HL-60 (cell line): ENCODE results near the gene CEP295NL.

Source experiments
- DNase-seq, 2 experiments: peaks; one replicate each; pipeline ENCODE4 v3.0.0-alpha.2; 2010 to 2020; ENCODE audit warnings: low read depth in 1 of 2, low spot score in 1 of 2
- H3K27ac ChIP-seq: fragments of 250-450 bp; sonication (Bioruptor Pico); replicated peaks from 2 replicates; pipeline ENCODE4 v1.5.1; 2020; ENCODE audit warnings: mild to moderate bottlenecking, moderate library complexity
- H3K27me3 ChIP-seq: fragments of 250-450 bp; sonication (Bioruptor Pico); 2 replicates; pipeline ENCODE4 v1.5.1; 2021; ENCODE audit warnings: mild to moderate bottlenecking, moderate library complexity; ENCODE audit not compliant: insufficient read depth, poor library complexity, severe bottlenecking
- H3K4me3 ChIP-seq: replicated peaks from 2 replicates; pipeline ENCODE4 v1.5.1; 2011; ENCODE audit warnings: mild to moderate bottlenecking, control low read depth, low read length; ENCODE audit not compliant: insufficient read depth
- GABPA ChIP-seq: IDR thresholded peaks from 2 replicates; pipeline ENCODE4 v1.6.1; 2012; ENCODE audit warnings: low read depth
- POLR2AphosphoS5 ChIP-seq: IDR thresholded peaks from 2 replicates; pipeline ENCODE4 v1.6.1; 2012; ENCODE audit warnings: low read depth
- SPI1 ChIP-seq: IDR thresholded peaks from 2 replicates; pipeline ENCODE4 v1.6.1; 2012; ENCODE audit warnings: low read depth, mild to moderate bottlenecking, borderline replicate concordance
- TF ChIP-seq, protein P1 (sequence below): IDR thresholded peaks from one replicate; pipeline ENCODE4 v1.5.1; 2011; ENCODE audit warnings: low read length, control low read depth, inconsistent platforms; ENCODE audit not compliant: insufficient read depth
- TF ChIP-seq, protein P2 (sequence below): IDR thresholded peaks from 2 replicates; pipeline ENCODE4 v1.6.1; 2012; ENCODE audit warnings: low read depth; ENCODE audit not compliant: insufficient replicate concordance

Gene CEP295NL

DNA sequence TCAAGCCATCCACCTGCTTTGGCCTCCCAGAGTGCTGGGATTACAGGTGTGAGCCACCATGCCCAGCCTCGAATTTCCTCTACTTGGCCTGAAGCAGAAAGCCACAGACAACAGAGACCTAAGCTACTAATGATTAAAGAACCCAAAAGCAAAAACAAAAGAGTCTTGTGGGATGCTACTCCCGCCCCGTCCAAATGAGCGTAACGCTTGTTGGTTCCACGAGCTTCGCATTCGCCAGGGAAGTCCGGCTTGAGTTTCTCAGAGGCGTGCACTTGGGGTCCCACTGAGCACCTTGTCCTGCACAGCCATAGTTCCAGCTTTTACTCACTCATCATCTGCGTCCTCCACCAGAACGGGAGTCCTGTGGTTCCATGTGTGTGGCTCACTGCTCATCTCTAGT, 16.0 kb downstream of the CEP295NL start:
- no peak for DNase-seq
- Histone ChIP-seq H3K27me3 (no peaks in the 10 kb centered on the region), H3K4me3 (no peak overlapping the region), H3K27ac (no peak overlapping the region)
- TF ChIP-seq, protein P1, sequence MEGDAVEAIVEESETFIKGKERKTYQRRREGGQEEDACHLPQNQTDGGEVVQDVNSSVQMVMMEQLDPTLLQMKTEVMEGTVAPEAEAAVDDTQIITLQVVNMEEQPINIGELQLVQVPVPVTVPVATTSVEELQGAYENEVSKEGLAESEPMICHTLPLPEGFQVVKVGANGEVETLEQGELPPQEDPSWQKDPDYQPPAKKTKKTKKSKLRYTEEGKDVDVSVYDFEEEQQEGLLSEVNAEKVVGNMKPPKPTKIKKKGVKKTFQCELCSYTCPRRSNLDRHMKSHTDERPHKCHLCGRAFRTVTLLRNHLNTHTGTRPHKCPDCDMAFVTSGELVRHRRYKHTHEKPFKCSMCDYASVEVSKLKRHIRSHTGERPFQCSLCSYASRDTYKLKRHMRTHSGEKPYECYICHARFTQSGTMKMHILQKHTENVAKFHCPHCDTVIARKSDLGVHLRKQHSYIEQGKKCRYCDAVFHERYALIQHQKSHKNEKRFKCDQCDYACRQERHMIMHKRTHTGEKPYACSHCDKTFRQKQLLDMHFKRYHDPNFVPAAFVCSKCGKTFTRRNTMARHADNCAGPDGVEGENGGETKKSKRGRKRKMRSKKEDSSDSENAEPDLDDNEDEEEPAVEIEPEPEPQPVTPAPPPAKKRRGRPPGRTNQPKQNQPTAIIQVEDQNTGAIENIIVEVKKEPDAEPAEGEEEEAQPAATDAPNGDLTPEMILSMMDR: no peak
- TF ChIP-seq GABPA (no peak), SPI1 (no peak), POLR2AphosphoS5 (no peak)
- TF ChIP-seq, protein P2, sequence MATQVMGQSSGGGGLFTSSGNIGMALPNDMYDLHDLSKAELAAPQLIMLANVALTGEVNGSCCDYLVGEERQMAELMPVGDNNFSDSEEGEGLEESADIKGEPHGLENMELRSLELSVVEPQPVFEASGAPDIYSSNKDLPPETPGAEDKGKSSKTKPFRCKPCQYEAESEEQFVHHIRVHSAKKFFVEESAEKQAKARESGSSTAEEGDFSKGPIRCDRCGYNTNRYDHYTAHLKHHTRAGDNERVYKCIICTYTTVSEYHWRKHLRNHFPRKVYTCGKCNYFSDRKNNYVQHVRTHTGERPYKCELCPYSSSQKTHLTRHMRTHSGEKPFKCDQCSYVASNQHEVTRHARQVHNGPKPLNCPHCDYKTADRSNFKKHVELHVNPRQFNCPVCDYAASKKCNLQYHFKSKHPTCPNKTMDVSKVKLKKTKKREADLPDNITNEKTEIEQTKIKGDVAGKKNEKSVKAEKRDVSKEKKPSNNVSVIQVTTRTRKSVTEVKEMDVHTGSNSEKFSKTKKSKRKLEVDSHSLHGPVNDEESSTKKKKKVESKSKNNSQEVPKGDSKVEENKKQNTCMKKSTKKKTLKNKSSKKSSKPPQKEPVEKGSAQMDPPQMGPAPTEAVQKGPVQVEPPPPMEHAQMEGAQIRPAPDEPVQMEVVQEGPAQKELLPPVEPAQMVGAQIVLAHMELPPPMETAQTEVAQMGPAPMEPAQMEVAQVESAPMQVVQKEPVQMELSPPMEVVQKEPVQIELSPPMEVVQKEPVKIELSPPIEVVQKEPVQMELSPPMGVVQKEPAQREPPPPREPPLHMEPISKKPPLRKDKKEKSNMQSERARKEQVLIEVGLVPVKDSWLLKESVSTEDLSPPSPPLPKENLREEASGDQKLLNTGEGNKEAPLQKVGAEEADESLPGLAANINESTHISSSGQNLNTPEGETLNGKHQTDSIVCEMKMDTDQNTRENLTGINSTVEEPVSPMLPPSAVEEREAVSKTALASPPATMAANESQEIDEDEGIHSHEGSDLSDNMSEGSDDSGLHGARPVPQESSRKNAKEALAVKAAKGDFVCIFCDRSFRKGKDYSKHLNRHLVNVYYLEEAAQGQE: no peak

DNA sequence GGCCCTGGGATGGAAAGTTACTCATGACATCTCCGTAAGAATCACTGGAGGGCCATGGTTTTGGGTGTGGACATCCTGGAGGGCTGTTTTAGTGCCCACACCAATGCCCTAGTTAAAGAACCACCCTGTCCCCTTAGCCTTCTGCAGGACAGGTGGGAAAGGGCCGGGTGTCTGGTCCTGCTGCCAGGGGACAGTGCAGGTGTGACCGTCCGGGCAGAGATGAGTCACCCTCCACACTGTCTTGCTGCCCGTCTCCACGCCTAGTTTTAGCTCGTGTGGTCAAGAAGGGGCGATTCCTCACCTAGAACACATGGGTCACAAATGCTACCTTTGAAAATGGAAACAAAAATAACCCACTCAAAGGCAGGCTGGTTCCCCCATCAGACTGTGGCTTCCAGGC, 17.0 kb downstream of the CEP295NL start:
- no peak for DNase-seq
- H3K4me3 ChIP-seq: no peak overlapping the region
- TF ChIP-seq POLR2AphosphoS5 (no peak), GABPA (no peak), SPI1 (no peak)
- TF ChIP-seq, protein P2: no peak
- TF ChIP-seq, protein P1: no peak
- H3K27me3 ChIP-seq: no peaks in the 10 kb centered on the region
- no peak overlapping the region for H3K27ac ChIP-seq

DNA sequence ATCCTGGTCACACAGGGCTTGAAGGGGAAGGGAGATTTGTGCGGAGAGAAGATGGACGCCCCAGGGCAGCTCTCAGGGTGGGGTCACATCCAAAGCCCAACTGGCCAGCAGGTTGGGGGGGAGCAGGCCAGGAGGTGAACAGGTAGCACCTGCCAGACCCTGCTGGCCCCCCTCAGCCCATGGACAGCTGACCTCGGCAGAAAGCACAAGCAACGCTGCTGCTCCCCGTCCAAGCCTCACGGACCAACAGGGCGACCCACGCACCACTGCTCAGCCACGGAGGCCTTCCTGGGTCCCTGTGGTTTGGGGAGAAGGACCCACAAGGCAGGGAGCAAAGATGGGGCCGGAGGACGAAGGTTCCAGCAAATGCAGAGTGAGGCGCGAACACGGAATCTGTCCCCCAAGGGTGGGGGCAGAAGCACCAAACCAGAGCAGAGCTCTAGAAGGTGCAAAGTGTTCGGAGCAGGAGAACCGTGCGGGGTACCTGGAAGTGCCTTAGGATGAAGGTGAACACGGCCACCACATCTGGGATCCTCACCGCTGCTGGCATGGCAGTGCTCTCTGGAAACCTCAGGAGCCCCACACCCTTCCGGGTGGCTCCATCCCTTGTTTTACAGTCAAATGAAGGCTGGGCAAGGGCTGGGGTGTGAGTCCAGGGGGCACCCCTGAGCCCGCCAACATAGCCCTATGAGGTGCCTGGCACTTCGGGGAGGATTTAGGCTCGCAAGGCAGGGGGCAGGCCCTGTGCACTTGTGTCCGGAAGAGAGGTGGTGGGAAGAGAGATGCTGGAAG, 17.9 kb downstream of the CEP295NL start:
- H3K27me3 ChIP-seq: no peaks in the 10 kb centered on the region
- TF ChIP-seq POLR2AphosphoS5: no peak
- TF ChIP-seq, protein P1: no peak
- TF ChIP-seq, protein P2: no peak
- no peak for TF ChIP-seq GABPA
- no peak for TF ChIP-seq SPI1
- H3K27ac ChIP-seq: peak overlapping the region; percentile 93
- no peak overlapping the region for H3K4me3 ChIP-seq
- no peak for DNase-seq
